Epithelial cell of prostate (primary cell): ENCODE data around the gene AIDA.
A peak's percentile ranks its signal among the peaks of the same experiment; 100 is the strongest.
"Not testable (repeated sequence)": the region's sequence is repeated elsewhere in the genome, so short reads cannot be mapped to it uniquely, and the experiment has no call there.

Source experiments
- DNase-seq: peaks from one replicate; pipeline ENCODE4 v3.0.0-alpha.2; 2011; ENCODE audit warnings: low read depth, low spot score
- H3K27ac ChIP-seq: fragments of 450-650 bp; 2 replicates; pipeline ENCODE4 v1.5.1; 2017; ENCODE audit warnings: mild to moderate bottlenecking

AIDA gene, protein sequence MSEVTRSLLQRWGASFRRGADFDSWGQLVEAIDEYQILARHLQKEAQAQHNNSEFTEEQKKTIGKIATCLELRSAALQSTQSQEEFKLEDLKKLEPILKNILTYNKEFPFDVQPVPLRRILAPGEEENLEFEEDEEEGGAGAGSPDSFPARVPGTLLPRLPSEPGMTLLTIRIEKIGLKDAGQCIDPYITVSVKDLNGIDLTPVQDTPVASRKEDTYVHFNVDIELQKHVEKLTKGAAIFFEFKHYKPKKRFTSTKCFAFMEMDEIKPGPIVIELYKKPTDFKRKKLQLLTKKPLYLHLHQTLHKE

DNA sequence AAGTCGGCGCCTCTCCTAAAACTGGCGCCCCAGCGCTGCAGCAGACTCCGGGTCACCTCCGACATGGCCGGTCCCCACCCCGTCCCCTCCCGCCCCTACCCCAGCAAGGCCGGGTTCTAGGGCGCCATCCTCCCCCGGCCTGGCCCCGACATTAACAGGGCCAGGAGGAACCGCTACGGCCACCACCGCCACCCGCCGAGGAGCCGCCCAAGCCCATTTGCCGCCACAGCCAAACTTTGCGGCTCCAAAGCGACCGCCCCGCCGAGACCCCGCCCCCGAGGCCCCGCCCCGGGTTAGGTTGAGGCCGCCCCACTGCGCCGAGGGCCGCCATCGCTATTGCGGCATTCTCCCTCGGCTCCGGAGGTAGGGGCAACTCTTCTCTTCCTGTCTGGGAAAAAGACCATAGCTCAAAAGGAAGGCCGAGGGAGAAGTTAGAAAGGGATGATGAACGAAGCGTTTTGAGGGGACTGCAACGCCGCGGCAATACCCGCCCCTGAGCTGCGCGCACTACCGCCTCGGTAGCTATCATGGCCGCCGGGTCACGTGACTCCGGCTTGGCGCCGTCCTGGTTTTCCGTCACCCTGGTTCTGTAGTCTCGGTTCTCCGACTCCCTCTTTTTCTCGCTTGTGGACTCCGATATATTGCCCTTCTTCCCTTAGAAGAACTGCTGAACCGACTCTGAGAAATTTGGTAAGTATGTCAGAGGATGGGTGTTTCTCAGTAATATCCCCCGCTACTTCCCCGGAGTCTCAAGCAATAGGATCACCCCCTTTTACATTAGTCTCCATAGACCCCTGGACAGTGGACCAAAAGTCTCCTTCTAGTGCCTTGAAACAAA, at the start of gene AIDA, which contains the start of gene BROX:
Gene AIDA (minus strand): TSS at position 239 of the 838 bp plus-strand sequence. CDS start 174 bp downstream, at position 65.
Gene BROX (plus strand): TSS at position 312 of the 838 bp plus-strand sequence. CDS start 3,136 bp downstream, outside the sequence.
- DNase-seq, result no peak
- H3K27ac ChIP-seq, result peak within 1 kb of the TSS; percentile 92

GRCh38 chr1:222761083-222761482, 48.8 kb upstream of the AIDA start:
- DNase-seq, result no peak
- H3K27ac ChIP-seq, result no peak overlapping the region

- H3K27ac ChIP-seq, result no peak overlapping the region
Measured at GRCh38 chr1:222759451-222760035, 47.3 kb upstream of the AIDA start.

DNA sequence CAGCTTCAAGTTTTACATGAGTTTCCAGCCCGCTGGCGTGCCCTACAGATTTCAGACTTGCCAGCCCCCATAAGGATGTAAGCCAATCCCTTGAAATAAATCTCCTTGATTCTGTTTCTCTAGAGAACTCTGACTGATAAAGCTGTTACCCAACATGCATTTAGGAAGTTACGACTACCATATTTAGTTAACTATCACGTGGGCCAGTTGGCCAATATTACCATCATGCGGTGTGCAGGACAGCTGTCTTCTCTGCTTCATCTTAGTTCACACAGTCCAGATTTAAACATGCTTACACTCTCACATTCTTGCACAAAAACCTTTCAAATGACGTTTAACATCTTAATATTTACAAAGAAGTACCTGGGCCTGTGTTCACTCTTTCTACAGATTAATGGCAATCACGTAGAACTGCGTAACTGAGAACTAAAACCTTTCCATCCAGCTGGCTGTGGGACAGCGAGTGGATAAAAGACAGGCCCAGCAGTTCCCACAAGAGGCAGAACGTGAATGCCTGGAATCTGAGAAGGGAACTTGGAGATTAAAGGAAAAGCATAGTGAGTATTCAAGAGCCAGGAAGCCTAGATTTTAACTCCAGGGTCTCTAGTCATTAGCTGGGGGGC, 45.5 kb upstream of the AIDA start:
- no peak overlapping the region for H3K27ac ChIP-seq
- no peak for DNase-seq

More at GRCh38 chr1:222759451-222760035, 47.3 kb upstream of the AIDA start:
- no peak for DNase-seq

DNA sequence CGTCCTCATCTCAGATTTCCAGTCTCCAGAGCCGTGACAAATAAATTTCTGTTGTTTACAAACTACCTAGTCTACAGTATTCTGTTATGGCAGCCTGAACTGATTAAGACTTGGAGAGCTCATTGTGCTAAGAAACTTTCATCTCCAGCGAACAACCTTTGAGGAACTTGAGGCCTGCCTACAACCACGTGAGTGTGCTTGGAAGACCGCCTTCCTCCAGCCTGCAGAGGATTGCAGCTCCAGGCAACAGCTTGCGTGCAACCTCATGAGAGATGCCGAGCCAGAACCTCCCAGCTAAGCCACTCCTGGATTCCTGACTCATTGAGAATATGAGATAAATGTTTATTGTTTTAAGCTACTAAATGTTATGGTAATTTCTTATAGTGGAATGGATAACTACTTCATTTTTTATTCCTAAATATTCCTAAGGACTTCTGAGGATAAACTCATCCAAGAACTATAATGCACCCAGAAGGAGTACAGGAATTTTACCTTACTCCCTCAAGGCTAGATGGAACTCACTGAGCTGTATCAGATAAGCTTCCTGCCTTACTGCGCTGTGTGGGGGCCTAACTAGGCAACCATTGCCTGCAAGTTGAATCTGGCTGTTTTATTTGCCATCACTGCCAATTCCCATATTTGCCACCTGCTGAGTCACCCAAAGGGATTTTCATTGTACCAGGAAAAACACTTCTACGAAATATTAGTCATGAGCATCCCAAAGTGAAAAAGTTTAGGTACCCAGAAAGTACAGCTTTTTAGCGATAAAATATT, 42.3 kb upstream of the AIDA start:
- H3K27ac ChIP-seq, result peak overlapping the region; percentile 63
- peak; percentile 83 for DNase-seq

- DNase-seq, result no peak
- no peak overlapping the region for H3K27ac ChIP-seq
Measured at GRCh38 chr1:222751255-222751654, 39.0 kb upstream of the AIDA start.

DNA sequence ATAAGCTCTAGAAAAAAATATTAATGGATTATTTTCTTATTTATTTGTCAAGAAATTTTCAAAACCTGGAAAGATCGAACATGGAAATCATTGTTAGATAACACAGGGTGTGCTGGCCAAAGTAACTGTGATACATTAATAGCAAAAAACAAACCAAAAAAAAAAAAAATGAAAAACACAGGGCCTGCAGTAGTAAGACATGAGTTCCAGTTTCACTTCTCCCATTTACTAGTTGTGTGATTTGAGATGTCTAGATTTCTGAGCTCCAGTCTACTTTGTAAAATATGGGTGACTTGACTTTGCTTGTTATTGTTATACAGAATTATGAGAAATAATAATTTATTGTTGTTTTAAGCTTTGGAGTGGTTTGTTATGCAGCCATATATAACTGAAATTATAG, 38.4 kb upstream of the AIDA start:
- H3K27ac ChIP-seq, result no peak overlapping the region
- DNase-seq, result no peak

DNA sequence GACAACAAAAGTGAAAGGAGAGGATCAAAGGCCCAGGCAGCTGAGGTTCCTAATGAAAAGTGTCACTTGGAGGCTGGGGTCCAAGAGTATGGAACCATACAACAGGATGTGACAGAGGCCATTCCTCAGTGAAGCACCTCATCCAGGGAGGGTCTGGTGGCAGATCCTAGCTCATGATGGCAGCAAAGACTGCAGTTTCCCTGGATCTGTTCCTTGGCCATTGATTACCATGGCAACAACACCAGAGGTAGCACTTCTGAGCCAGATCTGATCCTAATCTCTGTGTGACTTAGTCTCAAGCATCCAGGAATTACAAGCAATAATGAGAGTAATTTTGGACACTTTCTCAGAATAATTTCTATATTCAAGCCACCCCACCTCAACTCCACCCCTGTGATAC, 37.6 kb upstream of the AIDA start:
- no peak for DNase-seq
- no peak overlapping the region for H3K27ac ChIP-seq

- DNase-seq, H3K27ac ChIP-seq: not testable (repeated sequence)
Measured at GRCh38 chr1:222741630-222742457, 29.6 kb upstream of the AIDA start.

- no peak overlapping the region for H3K27ac ChIP-seq
- DNase-seq, result no peak
Measured at GRCh38 chr1:222739929-222740328, 27.6 kb upstream of the AIDA start.

- no peak for DNase-seq
- no peak overlapping the region for H3K27ac ChIP-seq
Measured at GRCh38 chr1:222739465-222739864, 27.2 kb upstream of the AIDA start.

DNA sequence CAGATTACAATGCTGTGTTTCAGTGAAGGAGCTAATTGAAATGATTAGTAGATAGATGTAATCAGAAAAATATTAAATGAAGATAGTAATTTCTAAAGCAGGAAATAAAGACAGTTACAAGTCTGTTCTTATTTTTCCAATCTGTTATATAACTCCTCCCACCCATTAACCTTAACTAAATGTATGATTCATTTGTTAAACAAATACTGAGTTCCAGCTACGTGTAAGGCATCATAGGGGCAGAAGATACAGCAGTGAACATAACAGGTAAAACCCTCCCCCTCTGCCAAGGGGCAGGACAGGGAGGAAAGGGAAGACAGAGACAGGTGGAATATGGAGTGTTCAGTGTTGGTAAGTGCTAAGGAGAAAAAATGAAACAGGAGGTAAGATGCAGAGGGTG, 24.7 kb upstream of the AIDA start, which contains the start of gene FAM177B:
Gene FAM177B (plus strand): TSS at position 231 of the 400 bp plus-strand sequence. CDS start 9,344 bp downstream, outside the sequence.
- H3K27ac ChIP-seq, result peak within 1 kb of the TSS; percentile 1
- DNase-seq, result peak; percentile 50

- peak overlapping the region; percentile 1 for H3K27ac ChIP-seq
- DNase-seq, result no peak
Measured at GRCh38 chr1:222736470-222736869, 24.2 kb upstream of the AIDA start.

GRCh38 chr1:222734740-222735139, 22.4 kb upstream of the AIDA start:
- no peak overlapping the region for H3K27ac ChIP-seq
- DNase-seq, result no peak

GRCh38 chr1:222732216-222733159, 20.2 kb upstream of the AIDA start:
- H3K27ac ChIP-seq, result no peak overlapping the region
- no peak for DNase-seq

DNA sequence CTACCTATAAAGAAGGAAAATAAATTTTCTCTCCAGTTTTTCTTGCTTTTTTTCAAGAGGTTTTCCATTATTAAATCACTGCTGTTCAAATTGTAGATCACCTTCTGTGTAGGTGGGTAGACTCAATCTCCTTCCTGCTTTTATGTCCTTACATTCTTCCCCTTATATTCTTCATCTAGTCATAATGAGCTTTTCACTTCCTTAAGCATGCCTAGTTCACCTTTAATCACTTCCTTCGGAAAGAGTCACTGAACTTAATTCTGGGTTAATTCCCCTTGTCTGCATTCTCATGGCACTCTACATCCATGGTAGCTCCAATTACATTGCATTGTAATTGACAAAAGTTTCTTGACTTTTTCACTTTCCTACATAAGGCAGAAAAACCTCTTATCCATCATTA, 18.6 kb upstream of the AIDA start:
- no peak for DNase-seq

DNA sequence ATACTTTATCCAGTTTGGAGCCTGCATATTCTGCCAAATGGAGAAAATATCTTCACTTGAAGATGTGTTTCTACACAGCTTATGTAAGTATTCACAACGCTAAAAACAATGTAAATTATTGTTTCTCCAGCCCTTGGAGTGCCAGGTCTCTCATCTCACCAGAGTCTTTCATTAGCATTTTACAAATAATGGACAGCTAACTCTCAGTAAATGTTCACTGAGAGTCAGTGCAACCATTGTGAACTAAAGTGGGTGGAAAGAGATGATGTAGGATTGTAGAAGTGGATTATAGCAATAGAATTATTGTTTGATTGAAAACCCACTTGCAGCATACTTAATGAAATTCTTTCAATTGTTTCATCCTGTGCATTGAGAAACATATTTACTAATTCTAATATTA, 16.5 kb upstream of the AIDA start:
- no peak for DNase-seq
- no peak overlapping the region for H3K27ac ChIP-seq

More for the DNA sequence above, 18.6 kb upstream of the AIDA start:
- H3K27ac ChIP-seq, result no peak overlapping the region

DNA sequence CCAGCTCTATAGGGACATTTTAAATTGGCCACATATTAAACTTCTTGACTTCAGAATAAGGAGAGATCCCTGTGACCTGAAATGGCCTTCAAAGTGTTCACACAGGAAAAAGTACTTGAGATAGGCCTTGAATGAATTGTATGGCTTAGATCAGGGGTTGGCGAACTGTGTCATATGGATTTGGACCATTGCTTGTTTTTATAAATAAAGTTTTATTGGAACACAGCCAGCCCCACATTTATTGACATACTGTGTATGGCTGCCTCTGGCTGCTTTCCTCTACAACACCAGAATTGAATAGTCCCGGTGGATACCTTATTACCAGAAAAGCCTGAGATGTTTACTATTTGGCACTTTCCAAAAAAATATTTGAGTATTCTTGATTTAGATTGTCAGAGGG, 4.1 kb upstream of the AIDA start:
- H3K27ac ChIP-seq, result no peak overlapping the region
- no peak for DNase-seq
